HG02678 (cell line): ENCODE results near the gene SPDYE3.
A peak's percentile ranks its signal among the peaks of the same experiment; 100 is the strongest.

ENCODE experiments used
- ATAC-seq: cut with Tn5 transposase; IDR thresholded peaks from one replicate; pipeline ENCODE4 v1.9.1; 2021; ENCODE audit warnings: mild to moderate bottlenecking, moderate library complexity; ENCODE audit not compliant: unreplicated experiment

SPDYE3 gene

GRCh38 chr7:100369105-100369504, 61.6 kb downstream of the SPDYE3 start:
- peak; percentile 58 for ATAC-seq

DNA sequence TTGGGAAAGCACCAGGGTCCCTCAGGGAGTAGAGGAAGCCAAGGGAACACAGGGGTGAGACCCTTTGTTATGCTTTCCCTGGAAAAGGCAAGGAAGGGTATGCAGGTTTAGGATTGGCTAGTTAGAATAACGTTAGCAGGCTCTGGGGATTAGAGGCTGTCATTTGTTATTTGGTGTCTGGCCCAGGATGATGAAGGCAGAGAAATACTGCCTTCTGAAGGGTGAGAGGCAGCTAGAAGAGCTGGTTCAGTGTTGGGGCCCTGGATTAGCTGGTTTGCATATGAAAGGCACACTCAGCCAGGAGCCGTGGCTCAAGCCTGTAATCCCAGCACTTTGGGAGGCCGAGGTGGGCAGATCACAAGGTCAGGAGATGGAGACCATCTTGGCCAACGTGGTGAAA, 62.8 kb downstream of the SPDYE3 start:
- ATAC-seq, result no peak

GRCh38 chr7:100370746-100371145, 63.2 kb downstream of the SPDYE3 start:
- ATAC-seq, result no peak

- ATAC-seq, result no peak
These were observed 64.2 kb downstream of the SPDYE3 start for GRCh38 chr7:100371561-100372171.
